Hindlimb muscle (tissue), 1 donor: ENCODE data around the gene KLK1. TPM values are rescaled to one million over a fixed set of nuclear protein-coding genes. Genes with fewer than 3 reads are reported as not detected.
"Not testable (repeated sequence)": the region's sequence is repeated elsewhere in the genome, so short reads cannot be mapped to it uniquely, and the experiment has no call there.

Experiments
- DNase-seq: peaks from one replicate; pipeline ENCODE4 v3.0.0-alpha.2; 2013
- polyA plus RNA-seq: library from polyadenylated mRNA; unstranded; fragments of 120-200 nt; gene quantifications from one replicate; pipeline ENCODE4 v1.2.1, GENCODE V29; 2013; ENCODE audit not compliant: insufficient read length

Gene KLK1
- polyA plus RNA-seq, 1 donor, result 0.27 TPM

- DNase-seq, result no peak
These were observed 11.1 kb downstream of the KLK1 start for GRCh38 chr19:50812474-50812873.

- not testable (repeated sequence) for DNase-seq
These were observed 11.9 kb downstream of the KLK1 start for GRCh38 chr19:50811622-50812238.

- DNase-seq, result no peak
These were observed 14.7 kb downstream of the KLK1 start for GRCh38 chr19:50808856-50809255.

- DNase-seq, result peak; percentile 98
These were observed 18.9 kb downstream of the KLK1 start for GRCh38 chr19:50804420-50805272.

- DNase-seq, result no peak
These were observed 19.8 kb downstream of the KLK1 start for GRCh38 chr19:50803633-50804419.

- no peak for DNase-seq
These were observed 22.5 kb downstream of the KLK1 start for GRCh38 chr19:50801107-50801506.

- DNase-seq, result no peak
These were observed 24.1 kb downstream of the KLK1 start for GRCh38 chr19:50799547-50799851.

- no peak for DNase-seq
These were observed 24.7 kb downstream of the KLK1 start for GRCh38 chr19:50798659-50799546.

GRCh38 chr19:50797781-50798658 lies 25.6 kb downstream of the KLK1 start:
- DNase-seq, result no peak

- DNase-seq, result no peak
These were observed 26.2 kb downstream of the KLK1 start for GRCh38 chr19:50797429-50797780.

- no peak for DNase-seq
These were observed 26.8 kb downstream of the KLK1 start for GRCh38 chr19:50796634-50797428.

- DNase-seq, result no peak
These were observed 27.4 kb downstream of the KLK1 start for GRCh38 chr19:50796128-50796633.

- DNase-seq, result no peak
These were observed 27.9 kb downstream of the KLK1 start for GRCh38 chr19:50795664-50796073.

- no peak for DNase-seq
These were observed 28.5 kb downstream of the KLK1 start for GRCh38 chr19:50794876-50795663.

- no peak for DNase-seq
These were observed 29.3 kb downstream of the KLK1 start for GRCh38 chr19:50794074-50794875.

- DNase-seq, result no peak
These were observed 30.0 kb downstream of the KLK1 start for GRCh38 chr19:50793558-50794065.

- DNase-seq, result no peak
These were observed 31.0 kb downstream of the KLK1 start for GRCh38 chr19:50792272-50793250.
